Measurements from ENCODE around the gene NADK.
"Not testable (repeated sequence)": the region's sequence is repeated elsewhere in the genome, so short reads cannot be mapped to it uniquely, and the experiment has no call there.

The NADK gene

GRCh38 chr1:1703796-1704195 lies 74.5 kb downstream of the NADK start:
- DNase-seq, result no peak

DNA sequence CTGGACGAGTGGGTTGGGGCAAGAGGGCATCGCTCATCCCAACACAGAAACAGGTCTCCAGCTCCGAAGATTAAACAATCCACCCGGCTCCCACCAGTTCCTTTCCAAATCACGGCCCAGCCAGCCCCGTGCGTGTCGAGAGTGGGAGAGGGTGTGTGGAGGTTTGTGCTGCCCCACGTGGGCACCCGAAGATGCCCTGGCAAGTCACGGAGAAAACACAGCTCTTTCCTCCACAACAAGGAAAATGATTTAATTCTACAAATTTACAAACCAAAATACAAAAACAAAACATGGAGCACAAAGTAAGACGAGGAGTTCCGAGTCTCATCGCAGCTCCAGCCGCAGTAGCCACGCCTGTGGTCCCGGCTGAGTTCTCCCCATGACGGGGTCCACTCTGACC lies 75.8 kb downstream of the NADK start:
- not testable (repeated sequence) for DNase-seq

All from amniotic stem cell (primary cell).